Loucy (cell line): ENCODE data around the gene TP53I11.

Source experiments
- CTCF ChIP-seq: fragments of 200-600 bp; sonication (generic); conservative IDR thresholded peaks from 2 replicates; pipeline ENCODE4 v1.5.1; 2014; ENCODE audit warnings: mild to moderate bottlenecking, antibody characterized with exemption, low read length
- EZH2phosphoT487 ChIP-seq: fragments of 200-600 bp; IDR thresholded peaks from 2 replicates; pipeline ENCODE4 v1.6.1; 2018; ENCODE audit warnings: antibody characterized with exemption, mild to moderate bottlenecking, moderate library complexity, borderline replicate concordance

GRCh38 chr11:44988111-44988510 lies 37.4 kb upstream of the TP53I11 start:
- no peak for TF ChIP-seq CTCF
- TF ChIP-seq EZH2phosphoT487 = no peak
